Fibroblast of skin of left biceps (primary cell): ENCODE results near the gene NME7.
A peak's percentile ranks its signal among the peaks of the same experiment; 100 is the strongest.
"Not testable (repeated sequence)": the region's sequence is repeated elsewhere in the genome, so short reads cannot be mapped to it uniquely, and the experiment has no call there.

Source experiments
- DNase-seq, 2 experiments: peaks; one replicate each; pipeline ENCODE4 v3.0.0-alpha.2; 2013; ENCODE audit warnings: low read depth in 2 of 2

NME7 gene

DNA sequence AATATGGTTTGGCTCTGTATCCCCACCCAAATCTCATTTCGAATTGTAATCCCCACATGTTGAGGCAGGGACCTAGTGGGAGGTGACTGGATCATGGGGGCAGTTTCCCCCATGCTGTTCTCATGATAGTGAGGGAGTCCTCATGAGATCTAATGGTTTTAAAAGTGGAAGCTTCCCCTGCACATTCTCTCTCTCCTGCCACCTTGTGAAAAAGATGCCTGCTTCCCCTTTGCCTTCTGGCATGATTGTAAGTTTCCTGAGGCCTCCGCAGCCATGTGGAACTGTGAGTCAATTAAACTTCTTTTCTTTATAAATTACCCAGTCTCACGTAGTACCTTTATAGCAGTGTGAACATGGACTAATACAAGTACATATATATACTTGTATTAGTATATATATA lies 25.5 kb downstream of the NME7 start:
- not testable (repeated sequence) for DNase-seq

DNA sequence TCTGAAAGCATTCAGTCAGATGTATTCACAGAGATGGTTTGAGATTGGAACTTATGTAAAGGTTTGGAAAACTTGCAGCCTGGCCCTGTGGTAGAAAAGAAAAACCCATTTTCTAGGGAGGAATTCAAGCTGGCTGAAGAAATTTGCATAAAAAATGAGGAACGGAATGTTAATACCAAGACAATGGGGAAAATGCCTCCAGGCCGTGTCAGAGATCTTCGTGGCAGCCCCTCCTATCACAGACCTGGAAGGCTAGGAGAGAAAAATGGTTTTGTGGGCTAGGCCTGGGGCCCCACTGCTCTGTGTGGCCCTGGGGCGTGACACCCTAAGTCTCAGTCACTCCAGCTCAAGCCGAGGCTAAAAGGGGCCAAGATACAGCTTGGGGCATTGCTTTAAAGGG lies 26.7 kb downstream of the NME7 start:
- DNase-seq = no peak

DNA sequence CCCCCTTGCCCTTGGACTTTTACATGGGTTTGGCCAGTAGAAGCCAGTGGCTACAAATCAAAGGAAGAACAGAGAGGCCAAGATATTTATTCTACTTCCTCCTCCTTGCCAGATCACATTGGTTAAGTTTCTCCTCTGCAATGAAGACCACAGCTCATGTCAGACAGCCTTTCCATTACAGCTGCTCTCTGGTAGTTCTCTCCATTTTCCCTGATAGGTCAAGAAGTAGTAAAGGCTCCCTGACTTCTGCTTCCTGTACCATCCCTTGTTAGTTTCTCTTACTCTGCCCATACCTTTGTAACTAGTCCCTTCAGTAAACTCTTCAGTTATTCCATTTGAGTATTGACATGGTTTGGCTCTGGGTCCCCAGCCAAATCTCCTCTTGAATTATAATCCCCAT lies 27.8 kb downstream of the NME7 start:
- DNase-seq = no peak

DNA sequence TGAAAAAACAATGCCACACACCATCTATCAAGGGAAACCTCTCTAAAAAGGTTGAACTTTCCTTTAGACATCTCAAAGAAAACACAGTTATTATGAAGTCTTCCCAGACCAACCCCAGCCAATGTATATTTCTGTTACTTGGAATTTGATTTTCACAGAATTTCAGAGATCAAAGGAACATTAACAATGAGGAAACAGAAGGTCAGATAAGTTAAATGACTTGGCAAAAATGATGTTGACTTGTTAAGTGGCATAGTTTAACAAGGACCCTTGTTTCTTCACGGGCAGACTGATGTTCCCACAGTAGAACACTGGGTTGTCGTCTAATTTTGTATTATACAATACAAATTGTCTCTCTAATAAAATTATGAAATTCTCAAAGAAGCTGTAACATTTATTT lies 29.0 kb downstream of the NME7 start:
- no peak for DNase-seq

DNA sequence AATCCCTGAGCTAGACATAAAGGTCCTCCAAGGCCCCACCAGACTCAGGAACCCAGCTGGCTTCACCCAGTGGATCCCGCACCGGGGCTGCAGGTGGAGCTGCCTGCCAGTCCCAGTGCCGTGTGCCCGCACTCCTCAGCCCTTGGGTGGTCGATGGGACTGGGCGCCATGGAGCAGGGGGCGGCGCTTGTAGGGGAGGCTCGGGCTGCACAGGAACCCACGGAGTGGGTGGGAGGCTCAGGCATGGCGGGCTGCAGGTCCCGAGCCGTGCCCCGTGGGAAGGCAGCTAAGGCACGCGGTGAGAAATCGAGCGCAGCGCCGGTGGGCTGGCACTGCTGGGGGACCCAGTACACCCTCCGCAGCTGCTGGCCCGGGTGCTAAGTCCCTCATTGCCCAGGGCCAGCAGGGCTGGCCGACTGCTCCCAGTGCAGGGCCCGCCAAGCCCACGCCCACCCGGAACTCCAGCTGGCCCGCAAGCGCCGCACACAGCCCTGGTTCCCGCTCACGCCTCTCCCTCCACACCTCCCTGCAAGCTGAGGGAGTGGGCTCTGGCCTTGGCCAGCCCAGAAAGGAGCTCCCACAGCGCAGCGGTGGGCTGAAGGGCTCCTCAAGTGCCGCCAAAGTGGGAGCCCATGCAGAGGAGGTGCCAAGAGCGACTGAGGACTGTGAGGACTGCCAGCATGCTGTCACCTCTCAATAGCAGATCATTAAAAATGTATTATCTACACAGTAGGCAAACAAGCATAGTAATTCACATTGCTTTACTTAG lies 30.5 kb downstream of the NME7 start:
- not testable (repeated sequence) for DNase-seq

DNA sequence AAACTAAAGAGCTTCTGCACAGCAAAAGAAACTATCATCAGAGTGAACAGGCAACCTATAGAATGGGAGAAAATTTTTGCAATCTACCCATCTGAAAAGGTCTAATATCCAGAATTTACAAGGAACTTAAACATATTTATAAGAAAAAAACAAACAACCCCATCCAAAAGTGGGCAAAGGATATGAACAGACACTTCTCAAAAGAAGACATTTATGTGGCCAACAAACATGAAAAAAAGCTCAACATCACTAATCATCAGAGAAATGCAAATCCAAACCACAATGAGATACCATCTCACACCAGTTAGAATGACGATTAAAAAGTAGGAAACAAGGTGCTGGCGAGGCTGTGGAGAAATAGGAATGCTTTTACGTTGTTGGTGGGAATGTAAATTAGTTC lies 32.9 kb downstream of the NME7 start:
- not testable (repeated sequence) for DNase-seq

DNA sequence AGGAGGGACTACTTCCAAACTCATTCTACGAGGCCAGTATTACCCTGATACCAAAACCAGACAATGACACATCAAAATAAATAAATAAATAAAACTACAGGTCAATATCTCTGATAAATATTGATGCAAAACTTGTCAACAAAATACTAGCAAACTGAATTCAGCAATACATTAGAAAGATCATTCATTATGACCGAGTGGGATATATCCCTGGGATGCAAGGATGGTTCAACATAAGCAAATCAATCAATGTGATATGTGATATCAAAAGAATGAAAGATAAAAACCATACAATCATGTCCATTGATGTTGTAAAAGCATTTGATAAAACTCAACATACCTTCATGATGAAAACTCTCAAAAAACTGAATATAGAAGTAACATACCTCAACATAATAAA lies 36.7 kb downstream of the NME7 start:
- DNase-seq = no peak

DNA sequence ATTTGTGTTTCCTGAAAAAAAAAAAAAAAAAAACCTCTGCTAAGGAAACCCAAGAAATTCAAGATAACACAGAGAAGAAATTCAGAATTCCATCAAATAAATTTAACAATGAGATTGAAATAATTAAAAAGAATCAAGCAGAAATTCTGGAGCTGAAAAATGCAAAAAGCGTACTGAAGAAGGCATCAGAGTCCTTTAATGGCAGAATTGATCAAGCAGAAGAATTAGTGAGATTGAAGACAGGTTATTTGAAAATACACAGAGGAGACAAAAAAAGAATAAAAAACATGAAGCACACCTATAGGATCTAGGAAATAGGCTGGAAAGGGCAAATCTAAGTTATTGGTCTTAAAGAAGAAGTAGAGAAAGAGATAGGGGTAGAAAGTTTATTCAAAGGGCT lies 38.2 kb downstream of the NME7 start:
- DNase-seq = no peak

DNA sequence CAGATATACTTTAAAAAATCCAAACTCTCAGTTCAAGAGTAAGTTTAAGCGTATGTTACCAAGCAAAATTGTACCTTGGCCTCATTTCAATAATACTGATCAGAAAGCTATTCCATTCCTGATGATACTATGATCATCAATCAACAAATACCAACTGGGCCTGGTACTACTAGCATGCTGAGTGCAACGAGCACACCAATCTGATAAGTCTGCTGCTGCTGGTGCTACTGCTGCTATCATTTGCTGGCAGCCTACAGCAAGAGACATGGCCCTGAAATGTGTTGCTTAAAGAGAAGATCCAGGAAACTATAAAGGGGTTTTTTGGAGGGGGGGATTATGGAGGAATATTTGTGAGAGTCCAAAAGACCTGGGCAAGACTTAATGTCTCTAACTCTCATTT lies 39.7 kb downstream of the NME7 start:
- DNase-seq = no peak

DNA sequence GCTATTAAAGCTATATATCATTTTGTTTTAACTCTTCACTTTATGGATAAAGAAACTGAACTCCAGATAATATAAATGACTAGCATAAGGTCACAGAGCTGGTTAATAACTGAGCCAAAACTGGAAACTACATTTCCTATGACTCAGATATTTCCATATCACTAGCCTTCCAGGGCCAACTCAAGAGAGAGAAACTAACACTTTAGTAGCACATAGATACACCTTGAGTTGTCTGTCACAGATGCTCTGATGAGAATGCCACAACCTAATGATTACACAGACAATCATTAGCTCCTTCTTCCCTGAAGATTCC lies 40.7 kb downstream of the NME7 start:
- no peak for DNase-seq

DNA sequence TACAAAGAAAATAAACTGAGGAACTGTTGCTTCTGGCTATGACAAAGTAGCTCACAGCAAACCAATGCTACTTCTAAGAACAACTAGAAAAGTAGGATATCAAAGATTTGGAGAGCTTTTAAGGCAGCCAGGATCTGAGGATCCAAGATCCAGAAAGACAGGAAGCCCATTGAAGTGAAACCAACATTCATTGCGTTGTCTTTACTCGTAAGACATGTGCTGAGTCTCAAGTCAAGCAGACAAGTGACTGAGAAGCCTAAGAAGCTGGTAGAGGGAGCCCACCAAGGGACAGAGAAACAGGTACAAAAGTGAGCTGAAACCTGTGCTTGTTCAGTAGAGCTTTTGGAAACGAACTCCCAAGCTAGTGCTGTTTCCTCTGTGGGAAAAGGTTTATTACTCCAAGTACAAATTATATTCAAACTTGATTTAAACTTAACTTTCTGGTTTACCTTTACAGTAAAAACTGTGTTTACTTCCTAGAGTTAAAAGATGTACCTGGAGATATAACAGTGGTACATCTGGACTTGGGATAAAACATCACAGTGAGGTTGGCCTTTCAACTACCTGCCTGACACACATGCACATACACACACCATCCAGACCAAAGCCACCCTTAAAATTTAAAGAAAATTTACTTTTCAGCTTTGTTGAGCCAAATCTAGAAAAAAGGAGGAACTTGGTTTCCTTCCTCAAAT lies 41.2 kb downstream of the NME7 start:
- no peak for DNase-seq

DNA sequence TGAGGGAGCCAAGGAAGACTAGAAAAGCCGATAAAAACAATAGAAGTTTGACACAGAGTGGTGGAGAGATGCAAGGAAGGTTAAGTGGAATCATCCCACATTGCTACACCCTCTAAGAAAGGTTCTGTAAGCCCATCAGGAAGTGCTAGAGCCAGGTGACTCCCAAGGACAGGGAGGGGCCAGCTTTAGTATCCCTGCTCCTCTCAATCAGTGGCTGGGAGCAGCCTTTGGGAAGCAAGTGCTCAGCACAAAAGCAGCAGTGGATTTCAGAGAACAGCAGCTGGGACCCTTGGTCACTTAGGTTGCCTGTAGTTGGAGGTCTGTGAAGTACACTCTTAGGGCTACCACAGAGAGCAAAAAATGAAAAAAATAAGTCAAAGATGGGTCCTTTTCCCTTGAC lies 42.5 kb downstream of the NME7 start:
- DNase-seq = no peak

DNA sequence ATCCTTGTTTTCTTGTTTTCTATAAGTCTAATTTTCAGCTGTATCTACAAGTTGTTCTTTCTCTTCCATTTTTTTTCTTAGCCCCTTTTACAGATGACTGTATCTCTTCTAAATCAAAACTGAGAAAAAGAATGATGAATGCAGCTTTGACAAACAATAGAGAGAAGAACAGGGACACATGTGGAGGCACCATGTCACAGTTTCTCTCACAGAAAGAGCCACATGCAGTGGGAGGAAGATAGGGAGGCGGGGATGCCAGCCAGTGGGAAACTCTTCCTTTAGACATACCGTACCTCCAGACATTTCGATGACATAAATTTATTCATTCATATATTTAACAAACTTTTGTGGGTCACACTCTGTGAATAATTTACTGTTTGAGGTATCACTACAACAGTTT lies 45.5 kb downstream of the NME7 start:
- no peak for DNase-seq

DNA sequence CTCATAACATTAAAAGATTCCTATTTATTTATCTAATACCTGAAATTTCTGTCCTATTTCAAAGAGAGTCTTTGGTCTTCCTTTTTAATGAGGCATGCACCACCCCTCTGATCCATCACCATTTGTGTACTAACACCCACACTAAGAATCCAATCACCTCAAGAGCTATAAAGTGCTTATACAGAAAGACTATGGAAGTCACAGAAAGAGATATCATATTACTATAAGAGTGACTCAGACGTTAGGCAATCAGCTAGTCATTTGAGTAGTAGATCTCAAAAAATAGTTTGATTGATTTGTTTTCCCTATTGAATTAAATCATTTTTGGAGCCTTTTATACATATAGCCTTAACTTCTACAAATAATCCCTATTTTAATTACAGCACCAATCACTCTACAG lies 46.1 kb downstream of the NME7 start:
- peak; percentile 13 to 17 for DNase-seq

DNA sequence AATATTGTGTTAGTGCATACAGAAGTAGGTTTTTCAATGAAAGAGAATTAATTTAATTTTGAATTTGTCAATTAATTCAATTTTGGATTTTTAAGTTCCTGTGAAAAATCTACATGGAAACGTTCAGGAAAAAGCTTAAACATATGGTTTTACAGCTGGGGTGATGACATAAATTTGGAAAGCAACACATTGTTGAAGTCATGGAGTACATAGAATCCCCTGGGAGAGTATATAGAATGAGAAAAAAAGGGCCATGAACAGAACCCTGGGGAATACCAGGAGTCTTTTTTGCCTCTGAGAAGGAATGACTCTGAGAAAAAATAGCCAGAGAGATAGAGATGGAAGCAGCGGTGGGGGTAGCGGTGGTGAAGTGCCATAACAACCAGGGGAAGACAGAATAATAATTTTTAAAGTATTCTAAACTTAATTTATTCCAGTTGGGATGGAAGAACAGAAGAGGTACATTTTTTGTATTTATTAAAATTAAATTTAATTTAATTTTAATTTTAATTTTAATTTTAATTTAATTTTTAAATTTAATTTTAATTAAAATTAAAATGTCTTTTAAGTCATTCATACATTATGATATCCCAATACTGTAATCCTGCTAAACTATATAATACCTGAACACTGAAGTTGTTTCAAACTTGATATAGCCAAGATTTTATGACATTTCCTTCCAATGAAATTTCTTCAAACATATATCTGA lies 48.9 kb downstream of the NME7 start:
- DNase-seq = no peak

DNA sequence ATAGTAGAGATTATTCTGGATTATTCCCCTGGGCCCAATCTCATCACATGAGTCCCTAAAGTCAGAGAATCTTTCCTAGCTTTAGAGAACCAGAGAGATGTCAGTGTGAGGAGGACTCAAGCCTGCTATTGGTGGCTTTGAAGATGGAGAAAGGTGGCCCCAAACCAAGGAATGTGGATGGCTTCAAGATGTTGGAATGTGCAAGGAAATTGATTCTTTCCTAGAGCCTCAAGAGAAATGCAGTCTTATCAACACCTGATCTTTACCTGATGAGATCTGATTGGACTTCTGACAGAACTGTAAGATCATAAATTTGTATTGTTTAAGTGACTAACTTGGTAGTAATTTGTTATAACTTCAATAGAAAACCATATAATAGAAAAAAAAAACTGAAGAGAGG lies 51.0 kb downstream of the NME7 start:
- no peak for DNase-seq

DNA sequence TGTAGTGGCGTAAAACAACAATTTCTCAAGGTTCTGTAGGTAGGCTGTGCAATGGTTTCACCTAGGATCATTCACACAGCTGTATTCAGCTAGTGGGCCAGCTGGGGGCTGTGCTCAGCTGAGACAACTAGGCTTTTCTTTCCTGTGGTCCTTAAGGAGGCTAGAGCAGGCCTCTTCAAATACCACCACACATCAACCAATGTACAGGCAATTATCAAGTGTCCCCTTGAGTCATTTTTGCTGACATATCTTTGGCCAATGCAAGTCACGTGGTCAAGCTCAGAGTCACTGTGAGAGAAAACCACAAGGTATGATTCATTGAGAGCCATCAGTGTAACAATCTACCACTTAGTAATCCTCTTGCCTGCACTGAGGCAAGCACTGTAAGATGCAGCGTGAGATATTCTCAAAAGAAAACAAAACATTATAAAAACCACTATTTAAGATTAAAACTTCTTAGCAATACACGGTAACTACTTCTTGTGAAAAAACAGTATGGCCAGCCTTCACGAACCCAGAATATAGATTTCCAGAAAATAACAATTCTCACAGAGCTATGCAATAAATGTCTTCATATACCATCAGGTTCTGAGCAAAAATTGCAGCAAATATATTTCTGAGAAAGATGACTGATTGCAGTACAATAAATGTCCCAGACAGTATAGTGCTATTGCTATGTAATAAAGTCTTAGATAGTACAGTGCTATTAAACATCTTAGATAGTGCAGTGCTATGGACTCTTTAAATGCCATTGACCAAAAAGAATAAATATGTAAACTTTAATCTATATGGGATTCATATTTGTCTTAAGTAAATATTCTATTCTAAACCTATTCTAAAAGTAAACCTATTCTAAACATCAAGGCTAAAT lies 55.3 kb downstream of the NME7 start:
- DNase-seq = peak; percentile 79 to 82

DNA sequence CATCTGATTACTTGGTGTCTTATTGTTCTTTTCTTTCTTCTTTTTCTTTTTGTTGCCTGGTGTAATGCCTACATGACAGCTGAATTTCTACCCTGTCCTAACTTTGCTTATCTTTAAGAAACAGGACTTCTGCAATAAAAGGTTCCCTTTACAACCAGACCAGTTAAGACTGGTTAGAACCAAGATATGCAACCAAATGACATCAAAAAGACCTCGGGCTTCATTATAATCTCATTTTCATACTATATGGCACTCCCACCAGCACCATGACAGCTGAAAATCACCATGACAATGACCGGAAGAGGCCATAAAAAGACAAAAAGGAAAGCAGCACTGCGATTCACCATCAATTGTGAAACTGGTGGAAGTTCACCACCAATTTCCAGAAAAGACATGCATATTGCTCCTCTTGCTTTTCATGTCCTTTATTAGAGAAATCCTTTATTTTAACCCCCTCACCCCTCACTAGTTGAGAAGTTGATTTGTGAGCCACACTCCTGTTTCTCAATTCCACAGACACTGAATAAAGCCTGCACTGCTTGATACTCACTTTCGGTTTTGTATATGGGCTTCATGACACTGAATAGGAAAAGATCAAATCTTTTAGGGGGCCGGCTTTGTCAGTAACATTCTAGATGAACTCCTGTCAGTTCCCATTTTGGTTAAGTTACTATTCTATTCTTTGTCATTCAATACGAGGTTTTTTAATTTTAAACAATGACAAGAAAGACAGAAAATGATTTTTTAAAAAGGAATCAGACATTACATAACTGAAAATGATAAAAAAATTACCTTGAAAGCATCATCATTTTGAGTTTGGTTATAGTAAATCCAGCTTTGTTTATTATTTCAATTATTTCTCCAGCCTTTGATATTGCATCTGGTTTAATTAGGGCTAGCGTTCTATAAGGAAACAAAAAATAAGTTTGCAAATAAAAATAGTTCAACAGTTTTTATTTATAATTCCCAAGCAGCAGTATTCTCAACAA lies 58.1 kb downstream of the NME7 start:
- DNase-seq = no peak

DNA sequence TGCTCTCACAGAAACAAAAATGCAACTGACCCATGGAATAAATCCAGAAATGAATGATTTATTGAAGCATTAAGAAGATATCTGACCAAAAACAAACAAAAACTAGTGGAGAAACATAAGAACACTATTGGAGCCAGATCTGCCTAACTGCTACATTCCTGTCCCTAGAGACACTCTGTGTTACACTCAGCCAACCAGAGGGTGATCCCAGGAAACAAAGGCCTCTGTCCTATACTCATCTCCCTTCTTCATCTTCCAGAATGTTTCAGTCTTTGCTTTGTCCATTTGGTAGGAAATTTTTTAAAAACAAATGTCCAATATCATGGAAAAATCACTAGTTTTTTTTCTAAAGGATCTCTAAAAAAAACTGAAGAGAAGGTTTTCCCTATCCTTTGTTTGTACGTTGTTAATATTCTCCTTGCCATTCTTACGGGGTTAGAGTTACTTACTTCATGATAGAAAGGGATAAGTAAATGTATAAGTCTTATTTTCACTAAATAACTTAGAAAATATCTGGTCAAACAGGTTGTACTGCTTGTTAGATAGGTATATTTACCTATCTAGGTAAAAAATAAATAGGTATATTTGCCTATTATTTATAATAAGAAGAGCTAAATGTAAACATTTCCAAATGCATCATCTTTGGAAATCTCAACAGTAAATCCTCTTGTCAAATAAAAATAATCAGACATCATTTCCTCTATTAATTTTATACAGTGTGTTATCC lies 59.1 kb downstream of the NME7 start:
- DNase-seq = no peak

DNA sequence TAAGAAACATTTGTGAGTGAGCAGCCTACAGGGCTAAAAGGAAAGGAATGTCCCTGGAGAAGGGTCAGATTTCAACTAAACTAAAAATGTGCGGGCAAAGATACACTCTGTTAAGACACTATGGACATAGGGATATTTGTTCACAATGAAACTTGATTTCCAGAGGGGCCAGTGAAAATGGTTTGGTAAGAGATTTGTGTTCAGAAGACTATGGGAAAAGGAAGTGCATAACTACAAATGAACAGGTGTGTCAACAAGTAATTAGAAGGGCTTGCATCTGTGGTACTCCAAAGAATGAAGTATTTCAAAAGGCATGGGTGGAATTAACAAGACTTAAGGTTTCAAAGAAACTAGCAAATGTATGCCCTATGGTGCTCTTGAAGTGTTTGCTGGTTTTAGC lies 60.4 kb downstream of the NME7 start:
- DNase-seq = no peak
